AML-193 (cell line): ENCODE measurements around the gene POLE.

ENCODE experiments used
- DNase-seq, 2 experiments: peaks; one replicate each; lab custom pipeline; 2025; lab: John Stamatoyannopoulos, UW

POLE gene

GRCh38 chr12:132631666-132632065 lies 55.5 kb downstream of the POLE start:
- no peak for DNase-seq

GRCh38 chr12:132630672-132631071 lies 56.5 kb downstream of the POLE start:
- no peak for DNase-seq

DNA sequence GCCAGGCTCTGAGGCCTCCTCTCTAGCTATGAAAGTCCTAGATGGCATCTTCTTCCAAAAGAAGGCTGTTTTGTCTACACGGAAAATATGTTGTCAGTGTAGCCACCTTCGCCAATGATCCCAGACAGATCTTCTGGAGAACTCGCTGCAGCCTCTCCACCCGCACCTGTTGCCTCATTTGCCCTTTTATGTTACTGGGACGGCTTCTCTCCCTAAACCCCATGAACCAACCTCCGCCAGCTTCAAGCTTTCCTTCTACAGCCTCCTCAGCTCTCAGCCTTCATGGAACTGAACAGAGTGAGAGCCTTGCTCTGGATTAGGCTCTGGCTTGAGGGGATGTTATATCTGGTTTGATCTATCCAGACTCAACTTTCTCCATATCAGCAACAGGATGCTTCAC lies 57.8 kb downstream of the POLE start:
- DNase-seq, result no peak

DNA sequence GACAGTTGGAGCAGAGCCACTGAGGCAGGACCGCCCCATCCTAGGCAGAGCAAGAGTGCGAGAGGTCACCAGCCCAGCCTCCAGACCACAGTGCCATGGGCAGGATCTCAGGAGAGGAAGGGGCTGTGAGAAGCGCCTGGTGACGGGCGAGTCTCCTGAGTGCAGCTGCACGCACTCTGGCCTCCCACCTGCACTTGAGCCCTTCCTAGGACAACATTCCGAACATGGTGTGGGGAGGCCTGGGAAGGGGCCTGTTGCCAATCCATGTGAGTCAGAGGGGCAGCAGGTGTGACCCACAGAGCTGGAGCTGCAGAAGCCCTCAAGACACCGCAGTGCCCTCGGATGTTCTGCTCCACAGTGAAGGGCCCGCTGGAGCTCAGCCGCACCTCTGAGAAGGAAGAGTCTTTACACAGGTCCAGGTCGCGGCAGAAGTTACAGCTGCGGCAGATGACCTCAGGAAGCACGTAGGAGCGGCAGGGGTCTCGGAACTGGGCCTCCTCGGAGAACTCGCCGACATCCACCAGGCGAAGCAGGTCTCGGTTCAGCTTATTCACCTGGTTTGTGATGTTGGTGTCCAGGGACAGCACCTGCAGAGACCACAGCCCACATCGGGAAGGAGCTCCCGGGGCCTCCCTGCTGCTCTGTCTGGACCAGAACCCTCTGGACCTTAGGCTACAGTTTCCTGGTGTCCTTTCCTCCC lies 61.3 kb downstream of the POLE start:
- DNase-seq, result no peak

DNA sequence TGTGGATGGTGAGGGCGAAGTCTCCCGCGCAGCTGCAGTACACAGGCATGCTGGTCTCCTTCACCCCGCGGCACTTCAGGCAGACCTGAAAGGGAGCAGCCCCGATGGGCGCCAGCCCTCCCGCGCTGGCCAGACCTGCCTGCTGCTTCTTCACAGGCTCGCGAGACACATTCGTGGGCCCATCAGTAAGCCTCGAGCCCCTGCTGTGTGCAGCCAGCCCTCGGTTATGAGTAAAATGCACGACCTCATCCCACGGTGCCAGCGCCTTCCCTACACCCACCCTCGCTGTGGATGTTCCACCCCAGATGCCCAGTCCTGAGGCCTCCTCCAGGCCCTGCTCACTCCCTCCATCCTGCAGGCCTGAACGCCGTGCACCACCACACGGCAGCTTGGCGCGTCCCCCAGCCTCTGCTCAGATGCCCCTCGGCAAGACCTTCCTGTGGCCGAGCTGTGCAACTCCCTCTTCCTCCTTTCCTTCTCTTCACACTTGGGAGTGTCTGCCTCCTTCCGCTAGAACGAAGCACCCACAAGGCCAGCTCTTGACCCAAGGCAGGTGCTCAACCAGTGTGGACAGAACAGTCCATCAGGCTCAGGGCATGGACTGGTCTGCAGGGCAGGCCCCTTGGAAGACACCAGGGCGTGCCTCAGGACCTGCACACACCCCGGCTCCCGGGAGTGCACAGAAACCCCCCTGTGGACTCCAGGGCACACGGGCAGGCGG lies 62.1 kb downstream of the POLE start:
- DNase-seq, result no peak

- no peak for DNase-seq
These were observed 62.8 kb downstream of the POLE start for GRCh38 chr12:132624186-132624855.

- no peak for DNase-seq
These were observed 63.9 kb downstream of the POLE start for GRCh38 chr12:132623072-132623869.

GRCh38 chr12:132622437-132623071 lies 64.6 kb downstream of the POLE start:
- no peak for DNase-seq

DNA sequence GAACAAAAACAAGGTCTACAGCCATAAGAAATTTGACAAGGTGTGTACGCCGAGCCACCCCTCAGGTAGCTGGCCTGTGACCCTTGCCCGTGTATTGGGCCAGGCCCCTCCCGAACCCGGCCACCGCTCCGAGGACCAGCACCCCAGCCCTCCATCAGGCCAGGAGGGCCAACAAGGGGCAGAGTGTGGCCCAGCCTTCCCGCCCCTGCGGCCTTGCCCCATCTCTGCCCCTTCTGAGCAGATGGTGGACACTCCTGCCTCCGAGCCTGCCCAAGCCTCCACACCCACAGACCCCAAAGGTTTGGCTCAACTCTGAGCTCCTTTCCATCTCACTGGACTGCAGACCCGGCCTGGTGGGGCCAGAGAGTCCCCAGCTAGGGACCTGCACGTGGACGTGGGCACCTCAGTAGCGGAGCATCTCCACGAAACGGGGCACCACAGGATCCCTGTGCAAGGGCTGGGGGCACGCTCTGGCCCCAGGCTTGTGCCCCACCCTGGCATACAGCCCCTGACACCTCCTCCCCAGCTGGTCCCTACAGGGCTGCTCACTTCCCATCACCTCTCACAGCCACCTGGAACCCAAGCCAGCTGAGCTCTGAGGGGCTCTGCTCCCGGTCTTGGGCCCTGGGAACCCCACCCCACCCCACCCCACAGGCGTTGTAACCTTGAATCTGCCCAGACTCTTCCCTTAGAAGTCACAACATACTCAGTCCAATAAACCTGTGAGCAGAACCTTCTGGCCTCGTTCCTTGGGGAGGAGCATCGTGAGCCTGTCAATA lies 65.3 kb downstream of the POLE start:
- DNase-seq, result no peak

DNA sequence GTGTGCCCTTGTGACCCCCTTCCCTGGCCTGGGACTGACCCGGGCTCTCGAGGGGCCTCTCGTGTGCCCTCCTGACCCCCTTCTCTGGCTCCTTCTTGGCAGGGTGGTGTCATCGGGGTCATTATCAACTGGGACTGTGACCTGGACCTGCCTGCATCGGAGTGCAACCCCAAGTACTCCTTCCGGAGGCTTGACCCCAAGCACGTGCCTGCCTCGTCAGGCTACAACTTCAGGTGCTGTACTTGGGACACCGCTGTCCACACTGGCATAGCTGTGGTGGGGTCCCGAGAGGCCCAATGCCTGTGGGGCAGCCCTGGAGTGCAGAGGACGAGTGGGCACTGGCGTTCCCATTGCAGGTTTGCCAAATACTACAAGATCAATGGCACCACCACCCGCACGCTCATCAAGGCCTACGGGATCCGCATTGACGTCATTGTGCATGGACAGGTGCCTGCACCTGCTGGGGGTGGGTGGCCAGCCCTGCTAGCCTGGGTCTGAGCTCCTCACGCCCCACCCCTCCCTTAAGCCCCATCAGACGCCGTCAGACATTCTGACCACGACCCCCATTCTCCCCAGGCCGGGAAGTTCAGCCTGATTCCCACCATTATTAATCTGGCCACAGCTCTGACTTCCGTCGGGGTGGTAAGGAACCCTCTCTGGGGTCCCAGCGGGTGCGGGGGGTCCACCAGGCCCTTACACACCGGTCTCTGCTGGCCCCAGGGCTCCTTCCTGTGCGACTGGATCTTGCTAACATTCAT lies 66.1 kb downstream of the POLE start:
- no peak for DNase-seq

GRCh38 chr12:132620113-132620898 lies 66.8 kb downstream of the POLE start:
- no peak for DNase-seq

- DNase-seq, result no peak
These were observed 67.6 kb downstream of the POLE start for GRCh38 chr12:132619386-132620112.

- DNase-seq, result no peak
These were observed 68.1 kb downstream of the POLE start for GRCh38 chr12:132619071-132619385.

- DNase-seq, result no peak
These were observed 68.5 kb downstream of the POLE start, which contains the start of gene P2RX2 for GRCh38 chr12:132618683-132619043. TSS of gene P2RX2 (plus strand) at chr12:132618776. CDS start at chr12:132618817, 41 bp downstream.

DNA sequence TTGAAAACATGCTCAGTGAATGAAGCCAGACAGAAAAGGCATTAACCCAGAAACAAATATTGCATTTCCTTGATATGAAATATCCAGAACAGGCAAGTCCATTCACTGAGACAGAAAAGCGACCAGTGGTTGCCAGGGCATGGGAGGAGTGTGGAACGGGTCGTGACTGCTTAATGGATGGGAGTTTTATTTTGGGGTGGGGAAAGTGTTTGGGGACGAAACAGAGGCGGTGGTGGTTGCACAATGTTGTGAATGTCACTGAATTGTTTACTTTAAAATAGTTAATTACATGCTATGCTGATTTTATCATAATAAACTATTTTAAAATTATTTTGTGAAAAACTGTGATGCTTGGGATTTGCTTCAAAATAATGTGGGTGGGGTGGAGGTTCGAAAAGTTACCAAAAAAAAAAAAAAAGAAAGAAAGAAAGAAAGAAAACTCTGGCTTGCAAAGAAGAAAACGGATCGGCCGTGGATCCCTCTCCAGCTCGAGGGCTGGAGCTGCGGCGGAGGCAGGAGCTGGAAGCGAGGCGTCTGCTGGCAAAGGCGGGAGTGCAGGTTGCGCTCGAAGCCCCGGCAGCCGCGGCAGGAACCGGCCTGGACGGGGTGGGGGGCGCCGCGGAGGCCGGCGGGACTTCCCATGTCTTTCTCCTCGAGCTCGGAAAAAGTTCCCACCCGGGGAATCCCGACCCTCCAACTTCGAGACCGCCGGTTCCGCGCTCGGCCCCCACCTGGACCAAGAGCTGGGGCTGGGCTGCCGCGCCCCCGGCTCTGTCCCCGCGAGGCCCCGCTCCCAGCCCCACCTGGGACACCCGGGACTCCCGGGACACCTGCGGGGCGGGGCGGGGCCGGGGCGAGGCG lies 69.1 kb downstream of the POLE start:
- DNase-seq, result no peak

DNA sequence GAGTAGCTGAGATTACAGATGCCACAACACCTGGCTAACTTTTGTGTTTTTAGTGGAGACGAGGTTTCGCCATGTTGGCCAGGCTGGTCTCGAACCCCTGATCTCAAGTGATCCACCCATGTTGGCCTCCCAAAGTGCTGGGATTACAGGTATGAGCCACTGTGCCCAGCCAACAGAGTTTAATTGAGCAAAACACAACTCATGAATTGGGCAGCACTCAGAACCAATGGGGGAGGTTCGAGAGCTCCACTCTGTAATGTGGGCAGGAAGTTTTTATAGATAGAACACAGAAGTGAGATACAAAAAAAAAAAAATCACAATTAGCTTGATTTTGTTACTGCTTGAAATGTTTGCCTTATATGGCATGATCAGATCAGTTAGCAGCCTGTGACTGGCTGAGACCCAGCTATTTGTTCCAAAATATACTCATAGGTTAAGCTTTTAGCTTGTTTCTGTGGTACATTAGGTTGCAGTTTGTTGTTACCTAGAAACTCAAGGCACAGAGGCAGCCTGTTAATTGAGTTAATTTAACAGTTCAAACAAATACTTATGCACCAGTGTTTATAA lies 69.9 kb downstream of the POLE start:
- no peak for DNase-seq

DNA sequence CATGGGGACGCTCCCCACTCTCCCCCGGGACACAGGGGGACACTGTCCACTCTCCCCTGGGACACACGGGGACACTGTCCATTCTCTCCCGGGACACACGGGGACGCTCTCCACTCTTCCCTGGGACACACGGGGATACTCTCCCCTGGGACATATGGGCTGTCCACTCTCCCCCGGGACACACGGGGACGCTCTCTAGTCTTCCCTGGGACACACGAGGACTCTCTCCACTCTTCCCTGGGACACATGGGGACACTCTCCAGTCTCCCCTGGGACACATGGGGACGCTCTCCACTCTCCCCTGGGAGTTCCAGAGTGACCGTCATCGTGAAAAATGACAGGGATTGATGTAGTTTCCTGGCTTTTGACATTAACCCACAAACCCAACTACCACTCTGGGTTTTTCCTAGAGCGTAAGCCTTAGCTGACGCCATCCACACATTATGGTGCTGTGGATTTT lies 71.5 kb downstream of the POLE start:
- DNase-seq, result no peak
